GM19395 (cell line): Measurements from ENCODE around the gene ABCB8.

Experiments
- ATAC-seq: cut with Tn5 transposase; IDR thresholded peaks from one replicate; pipeline ENCODE4 v1.9.1; 2021; ENCODE audit warnings: mild to moderate bottlenecking, moderate library complexity; ENCODE audit not compliant: unreplicated experiment

Gene ABCB8

GRCh38 chr7:151070574-151070960, 42.3 kb downstream of the ABCB8 start:
- no peak for ATAC-seq

- no peak for ATAC-seq
Measured at GRCh38 chr7:151071032-151071866, 43.0 kb downstream of the ABCB8 start.

GRCh38 chr7:151073990-151074389, 45.7 kb downstream of the ABCB8 start:
- ATAC-seq = no peak

- no peak for ATAC-seq
Measured at GRCh38 chr7:151074817-151075661, 46.8 kb downstream of the ABCB8 start.

- ATAC-seq = no peak
Measured at GRCh38 chr7:151075662-151075971, 47.4 kb downstream of the ABCB8 start.

- no peak for ATAC-seq
Measured at GRCh38 chr7:151075978-151076426, 47.8 kb downstream of the ABCB8 start.

- no peak for ATAC-seq
Measured at GRCh38 chr7:151076863-151077704, 48.8 kb downstream of the ABCB8 start.

GRCh38 chr7:151077705-151078232, 49.5 kb downstream of the ABCB8 start:
- ATAC-seq = no peak

GRCh38 chr7:151078233-151079040, 50.2 kb downstream of the ABCB8 start:
- no peak for ATAC-seq

- no peak for ATAC-seq
Measured at GRCh38 chr7:151079199-151079910, 51.1 kb downstream of the ABCB8 start.

- peak; percentile 4 for ATAC-seq
Measured at GRCh38 chr7:151080067-151080521, 51.8 kb downstream of the ABCB8 start.

GRCh38 chr7:151080522-151081169, 52.4 kb downstream of the ABCB8 start, which contains the start of gene FASTK:
FASTK (minus strand) TSS chr7:151080809; CDS start chr7:151080766, 43 bp downstream.
- peak; percentile 73 for ATAC-seq

GRCh38 chr7:151081170-151082101, 53.2 kb downstream of the ABCB8 start:
- no peak for ATAC-seq

- ATAC-seq = no peak
Measured at GRCh38 chr7:151082141-151083070, 54.2 kb downstream of the ABCB8 start.

GRCh38 chr7:151083071-151083823, 55.0 kb downstream of the ABCB8 start, which contains the start of gene TMUB1:
TMUB1 (minus strand) TSS chr7:151083493; CDS start chr7:151082563, 930 bp downstream.
- peak; percentile 49 for ATAC-seq

GRCh38 chr7:151083824-151084160, 55.5 kb downstream of the ABCB8 start:
- no peak for ATAC-seq
